ENCODE data around the gene TNFRSF1B. TPM values are rescaled to one million over a fixed set of nuclear protein-coding genes. Genes with fewer than 3 reads are reported as not detected.

The TNFRSF1B gene
- total RNA-seq, 2 experiments from 2014 or later: 202 to 206 TPM

DNA sequence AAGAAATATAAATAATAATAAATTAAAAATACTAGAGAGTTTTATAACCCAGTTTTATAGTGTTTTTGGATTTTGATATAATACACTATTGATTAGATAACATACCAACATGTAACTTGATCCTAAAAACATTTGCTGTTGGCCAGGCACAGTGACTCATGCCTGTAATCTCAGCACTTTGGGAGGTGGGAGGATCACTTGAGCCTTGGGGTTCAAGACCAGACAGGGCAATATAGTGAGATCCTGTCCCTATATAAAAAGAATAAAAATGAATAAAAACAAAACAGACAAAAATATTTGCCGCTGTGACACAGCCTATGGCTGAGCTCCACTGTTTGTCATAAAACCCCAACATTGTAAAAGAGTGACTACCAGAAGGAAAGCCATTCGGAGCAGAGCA, 89.1 kb downstream of the TNFRSF1B start:
- ChIA-PET CTCF (interaction anchor here (0.7 kb wide), 1 partner anchor 164 kb away, joined by 3 read pairs; no protein-coding TSS in a partner anchor), POLR2A (no interaction called here)

DNA sequence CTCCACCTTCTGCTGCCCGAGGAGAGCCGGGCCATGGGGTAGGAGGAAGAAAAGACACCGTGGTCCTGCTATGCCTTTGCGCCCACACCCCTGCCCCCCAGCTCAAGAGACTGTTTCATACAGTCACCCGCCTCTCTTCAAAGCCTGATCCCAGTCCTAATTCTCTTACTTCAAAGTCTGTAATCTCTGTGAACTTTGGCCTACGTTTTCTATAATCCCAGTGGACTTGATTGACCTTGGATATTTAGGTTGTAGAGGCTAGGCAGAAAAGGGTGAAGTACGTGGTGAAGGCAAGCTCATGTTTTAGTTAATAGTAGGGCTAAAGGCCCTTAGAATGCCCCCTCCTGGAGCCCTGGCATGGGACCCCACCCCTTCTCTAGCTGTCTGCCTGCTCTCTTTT, 91.5 kb downstream of the TNFRSF1B start:
- ChIA-PET CTCF (no interaction called here), POLR2A (no interaction called here)

Other genes starting within 250 kb of the TNFRSF1B start
- gene KIAA2013, start 240.6 kb upstream of the TNFRSF1B start, total RNA-seq: 10 to 100 TPM; 31.3 to 32.2 TPM
- 10 to 100 TPM; 28.5 to 29.6 TPM for gene PLOD1, start 232.3 kb upstream of the TNFRSF1B start, total RNA-seq
- gene MFN2, start 186.5 kb upstream of the TNFRSF1B start, total RNA-seq: 10 to 100 TPM; 85.9 to 92.6 TPM
- gene MIIP, start 147.5 kb upstream of the TNFRSF1B start, total RNA-seq: 10 to 100 TPM; 29.8 to 30.0 TPM
- 1 to 10 TPM; 1.3 to 1.4 TPM for gene TNFRSF8, start 103.7 kb upstream of the TNFRSF1B start, total RNA-seq
- 10 to 100 TPM; 24.7 to 25.9 TPM for gene VPS13D, start 63.0 kb downstream of the TNFRSF1B start, total RNA-seq

Measured in activated CD8-positive, alpha-beta memory T cell treated with anti-CD3 and anti-CD28 coated beads for 36 hours (primary cell).